NCI-H1417 treated with DMSO at 0.1 percent for 48 hours (cell line): ENCODE measurements around the gene USP13.
"Not testable (repeated sequence)": the region's sequence is repeated elsewhere in the genome, so short reads cannot be mapped to it uniquely, and the experiment has no call there.

Experiments
- DNase-seq: peaks from one replicate; lab custom pipeline; 2025; lab: John Stamatoyannopoulos, UW

Gene USP13

DNA sequence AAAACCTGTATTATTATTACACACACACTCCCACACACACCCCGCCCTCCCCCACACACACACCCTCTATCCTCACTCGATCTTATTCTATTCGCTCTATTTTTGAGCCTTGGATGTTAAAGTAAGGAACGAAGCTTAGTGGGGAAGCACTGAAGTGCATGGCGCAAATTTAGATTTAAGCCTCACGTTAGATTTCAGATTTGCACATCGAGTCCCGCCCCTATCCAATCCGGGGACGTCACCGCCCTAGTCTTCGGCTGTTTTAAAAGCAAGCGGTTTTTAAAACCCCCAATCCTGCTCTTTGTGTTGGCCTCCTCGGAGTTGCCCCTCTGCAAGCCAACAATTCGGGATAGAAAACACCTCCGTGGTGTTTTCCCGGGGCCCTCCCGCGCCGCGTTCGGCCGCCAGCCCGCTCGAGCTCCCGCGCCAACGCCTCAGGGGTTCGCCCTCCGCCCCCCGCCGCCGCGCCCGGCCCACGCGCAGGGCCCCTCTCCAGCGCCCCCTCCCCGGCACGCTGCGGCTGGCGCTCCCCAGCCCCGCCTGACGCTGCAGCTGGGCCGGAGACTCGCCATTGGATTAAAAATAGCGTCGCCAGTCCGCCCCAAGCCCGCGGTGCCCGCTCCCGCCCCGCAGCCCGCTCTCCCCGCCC, at the start of gene USP13:
TSS of gene USP13 (plus strand) at position 594 of the 649 bp plus-strand sequence. CDS start 186 bp downstream, outside the sequence.
- peak; percentile 49 for DNase-seq

GRCh38 chr3:179603321-179603720, 49.5 kb upstream of the USP13 start:
- DNase-seq = no peak

DNA sequence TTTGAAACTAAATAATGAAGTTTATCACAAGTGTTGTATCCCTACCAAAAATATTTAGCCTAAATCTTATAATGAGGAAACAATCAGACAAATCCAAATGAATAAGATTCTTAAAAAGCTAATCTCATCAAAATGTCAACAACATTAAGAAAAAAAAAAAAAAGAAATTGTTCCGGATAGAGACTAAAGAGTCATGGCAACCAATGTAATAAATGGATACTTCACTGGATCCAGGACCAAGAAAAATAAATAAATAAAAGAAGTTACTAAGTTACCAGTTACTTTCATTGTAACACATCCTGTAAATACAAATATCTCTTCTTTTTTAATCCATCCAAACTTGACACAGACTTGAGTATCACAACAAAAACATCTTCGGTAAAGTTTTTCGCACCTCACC, 49.0 kb upstream of the USP13 start:
- DNase-seq = no peak

DNA sequence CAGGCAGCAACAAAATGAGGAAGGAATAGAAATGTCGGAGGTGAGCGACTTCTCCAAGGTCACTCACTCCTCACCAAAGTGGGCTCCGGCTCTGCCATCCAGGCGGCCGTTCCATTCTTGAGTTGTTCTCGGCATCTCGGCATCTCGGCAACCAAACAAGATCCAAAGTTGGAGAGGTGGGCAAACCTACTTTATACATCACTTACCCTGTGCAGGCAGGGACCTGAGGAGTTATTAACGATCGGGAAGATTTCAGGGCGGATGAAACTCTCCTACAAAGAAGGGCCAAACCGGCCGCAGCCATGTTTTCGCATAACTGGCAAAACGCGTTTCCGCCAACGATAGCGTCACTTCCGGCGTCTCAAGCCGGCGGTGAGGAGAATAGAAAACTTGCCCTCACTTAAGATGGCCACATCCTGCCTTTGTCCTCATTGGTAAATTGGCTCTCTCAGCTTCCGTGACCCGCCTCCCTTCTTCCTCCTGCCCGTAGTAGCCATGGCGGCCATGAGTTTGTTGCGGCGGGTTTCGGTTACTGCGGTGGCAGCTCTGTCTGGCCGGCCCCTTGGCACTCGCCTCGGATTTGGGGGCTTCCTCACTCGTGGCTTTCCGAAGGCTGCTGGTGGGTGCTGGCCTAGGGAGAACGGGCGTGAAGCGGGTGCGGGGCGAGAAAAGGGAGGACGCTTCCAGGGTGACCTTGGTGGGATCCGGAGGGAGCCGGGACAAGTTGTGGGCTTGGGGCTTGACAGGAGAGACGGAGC, 48.3 kb upstream of the USP13 start, which contains the start of the genes MRPL47 and NDUFB5:
TSS of gene MRPL47 (minus strand) at position 318 of the 758 bp plus-strand sequence. CDS start at position 304, 14 bp downstream.
TSS of gene NDUFB5 (plus strand) at position 474 of the 758 bp plus-strand sequence. CDS start at position 496, 22 bp downstream.
- peak; percentile 96 for DNase-seq

GRCh38 chr3:179606534-179607085, 46.2 kb upstream of the USP13 start:
- no peak for DNase-seq

GRCh38 chr3:179608931-179609720, 43.7 kb upstream of the USP13 start:
- DNase-seq = no peak

DNA sequence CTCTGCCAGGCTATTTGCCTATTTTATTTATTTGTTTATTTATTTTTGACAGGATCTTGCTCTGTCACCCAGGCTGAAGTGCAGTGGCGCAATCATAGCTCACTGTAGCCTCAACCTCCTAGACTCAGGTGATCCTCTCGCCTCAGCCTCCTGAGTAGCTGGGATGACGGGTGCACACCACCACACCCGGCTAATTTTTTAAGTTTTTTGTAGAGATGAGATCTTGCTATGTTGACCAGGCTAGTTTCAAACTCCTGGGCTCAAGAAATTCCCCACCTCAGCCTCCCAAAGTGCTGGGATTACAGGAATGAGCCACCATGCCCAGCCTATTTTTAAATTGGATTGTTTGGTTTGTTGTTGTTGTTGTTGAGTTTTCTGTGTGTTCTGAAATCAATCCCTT, 42.8 kb upstream of the USP13 start:
- no peak for DNase-seq

DNA sequence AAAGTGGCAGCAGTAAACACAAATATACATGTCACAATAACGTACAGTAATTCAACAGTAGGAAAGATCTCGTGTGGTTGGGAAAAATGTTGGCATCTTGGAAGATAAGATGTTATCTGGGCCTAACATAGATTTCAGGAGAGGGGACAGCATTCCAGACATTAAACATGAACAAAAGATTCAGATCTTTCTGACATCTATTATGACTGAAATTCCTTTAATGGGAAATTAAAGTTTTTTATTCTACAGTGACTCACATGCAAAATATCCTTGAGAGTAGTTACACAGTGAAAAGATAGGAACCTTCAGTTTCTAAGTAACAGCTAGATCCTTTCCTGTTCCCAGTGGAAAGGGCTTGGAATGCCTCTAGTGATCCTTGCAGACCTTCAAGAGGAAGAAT, 39.0 kb upstream of the USP13 start:
- DNase-seq = no peak

DNA sequence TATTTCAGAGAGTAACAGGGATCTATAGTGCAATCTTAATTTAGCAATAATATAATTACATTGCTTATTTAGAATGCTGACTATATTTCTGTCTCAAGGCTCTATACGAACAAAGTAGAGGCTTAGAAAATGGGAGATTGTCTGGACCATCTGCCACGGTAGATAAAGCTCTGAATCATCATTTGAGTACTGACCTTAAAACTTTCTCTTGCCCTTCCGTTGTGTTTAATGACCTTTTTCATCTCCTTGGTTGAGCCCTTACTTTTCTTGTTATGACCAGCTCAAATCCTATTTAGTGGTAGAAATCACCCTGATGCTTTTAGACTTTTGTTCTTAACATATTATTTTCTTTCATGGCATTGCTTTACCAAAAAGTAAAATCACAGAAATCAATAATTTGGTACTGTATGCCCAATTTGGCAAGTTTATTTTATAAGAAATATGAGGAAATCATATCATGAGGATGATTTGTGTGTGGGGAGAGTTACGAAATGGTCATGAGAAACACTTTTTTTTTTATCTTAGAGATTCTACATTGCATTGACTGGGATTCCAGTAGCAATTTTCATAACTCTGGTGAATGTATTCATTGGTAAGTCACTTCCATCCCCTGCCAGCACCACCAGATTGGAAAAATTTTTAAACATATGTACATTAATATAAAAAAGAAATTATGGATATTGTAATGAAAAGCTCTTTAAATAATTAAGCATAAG, 37.2 kb upstream of the USP13 start:
- no peak for DNase-seq

GRCh38 chr3:179622023-179622422, 30.8 kb upstream of the USP13 start:
- DNase-seq = no peak

DNA sequence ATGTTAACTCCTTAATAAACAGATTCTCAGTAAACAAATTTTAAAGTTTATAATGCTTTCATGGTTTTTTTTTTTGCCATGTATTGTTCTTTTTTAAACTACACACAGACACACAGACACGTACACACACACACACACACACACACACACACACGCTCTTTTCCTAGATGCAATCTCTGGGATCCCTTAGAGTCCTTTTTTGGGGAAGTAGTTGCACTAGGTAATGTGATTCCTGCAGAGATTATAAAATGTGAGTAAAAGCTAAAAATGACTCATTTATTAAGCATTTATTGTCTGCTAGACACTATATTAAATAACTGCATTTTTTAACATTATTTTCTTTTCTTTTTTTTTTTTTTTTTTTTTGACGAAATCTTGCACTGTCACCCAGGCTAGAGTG, 28.4 kb upstream of the USP13 start:
- no peak for DNase-seq

DNA sequence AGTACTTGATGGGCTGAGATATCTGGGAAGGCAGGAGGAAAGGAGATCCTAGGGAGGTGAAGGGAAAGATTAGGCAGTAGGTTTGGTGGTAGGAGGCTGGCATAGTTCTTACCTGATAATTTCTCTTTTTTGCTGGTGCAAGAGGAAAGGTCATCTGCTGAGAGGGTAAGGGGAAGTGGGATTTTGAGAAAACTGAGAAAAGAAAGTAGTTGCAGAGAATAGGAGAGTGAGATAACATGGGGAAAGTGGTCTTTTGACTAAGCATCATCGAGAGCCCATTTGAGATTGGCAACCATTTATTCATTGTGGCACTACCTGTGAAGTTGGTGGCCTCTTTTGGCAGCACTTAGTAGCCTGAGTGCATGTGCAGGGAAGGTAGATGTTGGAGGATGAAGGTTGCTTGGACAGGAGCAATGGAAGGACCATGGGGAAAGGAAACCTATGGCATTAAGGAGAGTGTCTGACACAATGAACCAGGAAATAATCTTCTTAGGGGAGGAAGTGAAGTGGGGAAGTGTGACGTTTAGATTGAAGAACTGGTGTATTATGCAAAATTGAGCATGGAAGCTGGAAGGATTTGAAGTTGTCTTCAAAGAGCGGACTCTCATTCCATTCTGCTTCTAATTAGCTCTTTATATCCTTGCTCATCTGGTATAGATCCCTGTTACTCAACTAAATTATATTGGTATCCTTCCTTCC, 21.9 kb upstream of the USP13 start:
- DNase-seq = no peak

GRCh38 chr3:179640469-179640868, 12.4 kb upstream of the USP13 start:
- DNase-seq = no peak

GRCh38 chr3:179642871-179643270, 10.0 kb upstream of the USP13 start:
- DNase-seq = no peak

DNA sequence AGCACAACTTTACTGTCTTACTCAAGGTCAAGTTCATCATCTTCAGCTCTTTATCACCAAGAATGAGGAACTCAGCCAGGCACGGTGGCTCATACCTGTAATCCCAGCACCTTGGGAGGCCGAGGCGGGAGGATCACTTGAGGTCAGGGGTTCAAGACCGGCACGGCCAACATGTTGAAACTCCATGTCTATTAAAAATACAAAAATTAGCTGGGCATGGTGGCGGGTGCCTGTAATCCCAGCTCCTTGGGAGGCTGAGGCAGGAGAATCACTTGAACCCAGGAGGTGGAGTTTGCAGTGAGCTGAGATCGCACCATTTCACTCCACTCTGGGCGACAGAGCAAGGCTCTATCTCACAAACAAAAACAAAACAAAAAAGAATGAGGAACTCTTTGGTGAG, 9.0 kb upstream of the USP13 start:
- DNase-seq = not testable (repeated sequence)

DNA sequence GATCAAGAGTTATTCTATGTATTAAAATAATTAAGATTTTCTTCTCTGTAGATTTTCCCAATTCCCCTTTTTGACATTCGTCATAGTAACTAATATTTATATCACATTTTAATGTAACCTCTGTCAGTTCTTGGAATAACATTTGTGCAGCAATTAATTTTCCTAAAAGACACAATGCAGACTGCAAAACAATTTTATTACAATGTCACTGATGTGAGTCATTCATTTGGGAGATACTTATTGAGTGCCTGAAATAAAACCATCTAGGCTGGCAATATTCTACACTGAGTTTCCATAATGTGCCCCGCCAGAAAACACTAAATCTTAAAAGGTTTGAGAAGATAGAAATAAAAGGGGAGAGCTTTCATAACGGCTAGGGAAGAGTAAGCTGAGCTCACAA, 6.7 kb upstream of the USP13 start:
- no peak for DNase-seq

DNA sequence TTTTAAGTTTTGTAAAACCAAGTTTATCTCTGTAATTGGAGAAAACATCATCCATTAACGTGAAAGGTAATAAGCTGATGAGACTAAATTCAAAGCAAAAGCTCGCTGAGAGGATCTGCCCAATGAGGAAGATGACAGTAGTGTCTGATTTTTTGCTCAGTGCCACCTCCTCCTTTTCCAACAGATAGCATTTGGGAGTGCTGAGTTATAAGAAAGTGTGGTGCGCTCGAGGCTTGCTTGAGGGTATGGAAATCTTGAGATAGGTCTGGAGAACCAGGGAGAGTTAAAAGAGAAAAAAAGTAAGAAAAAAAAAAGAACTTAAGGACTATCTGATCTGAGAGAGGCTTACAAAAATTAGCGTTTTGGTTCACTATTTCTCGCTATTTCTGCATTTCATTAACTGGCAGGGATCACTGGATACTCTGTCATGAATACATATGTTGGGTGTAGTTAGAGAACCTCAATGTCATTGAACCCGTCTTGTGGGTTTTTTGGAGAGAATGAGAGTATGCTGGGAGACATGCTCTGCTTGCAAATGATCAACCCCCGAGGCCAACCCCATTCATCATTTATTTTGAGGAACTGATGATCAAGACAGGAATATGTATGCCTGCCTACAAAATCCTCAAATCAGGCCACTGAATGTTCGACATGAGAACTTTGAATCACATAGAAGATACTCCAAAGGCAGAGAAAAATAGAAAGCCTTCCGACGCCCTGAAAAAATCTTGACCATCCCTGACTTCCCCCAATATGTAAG, 973 bp upstream of the USP13 start:
- no peak for DNase-seq

DNA sequence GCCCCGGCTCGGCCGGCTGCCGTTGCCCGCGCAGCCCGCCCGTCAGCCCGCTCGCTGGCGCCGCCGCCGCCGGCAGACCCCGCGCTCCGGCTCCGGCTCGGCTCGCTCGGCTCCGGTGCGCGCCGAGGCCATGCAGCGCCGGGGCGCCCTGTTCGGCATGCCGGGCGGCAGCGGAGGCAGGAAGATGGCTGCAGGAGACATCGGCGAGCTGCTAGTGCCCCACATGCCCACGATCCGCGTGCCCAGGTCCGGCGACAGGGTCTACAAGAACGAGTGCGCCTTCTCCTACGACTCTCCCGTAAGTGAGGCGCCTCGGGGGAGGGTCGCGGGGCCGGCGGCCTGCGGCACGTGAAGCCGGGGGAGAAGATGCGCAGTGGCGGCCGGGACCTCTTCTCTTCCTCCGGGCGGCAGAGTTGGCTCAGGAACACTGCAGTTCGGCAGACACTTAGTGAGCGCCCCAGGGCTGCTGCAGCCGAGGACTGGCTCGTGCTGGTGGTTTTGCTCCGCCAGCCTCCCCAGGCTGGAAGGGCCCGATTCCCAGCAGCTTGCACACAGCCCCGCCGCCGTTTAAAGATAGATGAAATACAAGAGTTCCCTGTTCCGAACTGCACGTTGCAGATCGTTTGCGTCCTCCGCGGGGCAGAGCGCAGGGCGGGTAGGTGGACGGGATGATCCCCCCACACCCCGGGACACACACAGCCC, 407 bp downstream of the USP13 start:
- peak; percentile 41 for DNase-seq

DNA sequence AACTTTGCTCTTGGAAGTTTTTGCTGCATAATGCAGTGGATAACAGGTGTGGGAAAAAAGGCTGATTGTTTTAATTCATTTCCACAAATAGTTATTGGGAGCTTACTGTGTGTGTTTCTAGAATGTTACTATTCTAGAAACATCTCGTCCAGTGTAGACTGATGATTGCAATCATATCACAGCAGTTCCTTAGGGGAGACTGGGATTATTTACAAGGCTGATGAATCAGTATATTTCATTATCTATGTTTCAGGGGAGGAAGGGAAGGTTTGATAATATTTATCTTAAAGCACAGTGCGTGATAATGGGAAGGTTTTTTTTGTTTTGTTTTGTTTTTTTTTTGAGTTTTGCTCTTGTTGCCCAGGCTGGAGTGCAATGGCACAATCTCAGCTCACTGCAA, 2.4 kb downstream of the USP13 start:
- no peak for DNase-seq

DNA sequence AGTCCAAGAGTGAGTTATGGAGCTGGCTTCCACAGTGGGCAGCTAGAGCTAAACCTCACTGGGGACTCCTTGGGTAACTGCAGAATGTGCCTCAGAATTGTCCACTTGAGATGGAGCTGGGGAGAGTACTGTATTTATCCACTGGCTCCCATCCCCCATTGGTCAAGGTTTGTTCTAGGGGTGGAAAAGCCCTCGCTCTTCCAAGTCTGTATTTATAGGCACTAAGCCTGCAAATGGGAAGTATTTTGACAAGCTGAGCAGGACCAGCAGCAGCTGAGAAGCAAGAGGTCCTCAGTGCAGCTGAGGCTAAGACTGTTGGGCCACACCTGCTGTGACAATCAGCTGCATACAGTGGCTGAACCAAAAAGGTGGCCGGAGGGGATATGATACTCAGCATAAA, 5.8 kb downstream of the USP13 start:
- no peak for DNase-seq
